ENCODE data around the gene NUP98.

DNA sequence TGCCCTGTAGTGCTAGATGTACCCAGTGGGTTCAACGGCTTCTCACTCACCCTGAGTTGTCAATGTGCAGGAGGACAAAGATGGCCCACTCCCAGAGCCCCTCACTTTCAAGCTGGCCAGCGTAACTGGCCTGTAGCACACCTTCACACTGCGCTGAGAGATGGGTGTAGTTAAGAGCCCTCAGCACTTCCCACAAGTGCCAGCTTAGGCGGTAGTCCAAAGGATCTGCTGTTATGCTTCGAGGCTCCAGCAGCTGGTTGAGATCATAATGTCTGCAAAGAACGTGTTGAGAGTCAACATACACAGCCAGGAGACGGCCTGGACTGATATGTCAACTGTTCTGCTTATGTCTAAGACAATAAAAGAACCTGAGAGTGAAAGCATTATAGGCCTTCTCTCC, 111.4 kb downstream of the NUP98 start:
- TF ChIP-seq POLR2A (IDR thresholded peaks at IDR 0.05; ENCODE audit: low read length) (no peak), KDM1A (IDR thresholded peaks at IDR 0.05; ENCODE audit: low read depth) (no peak), CTCF (IDR thresholded peaks at IDR 0.05) (no peak), RAD21 (conservative IDR thresholded peaks at IDR 0.05 in 1 of 2, IDR thresholded peaks at IDR 0.05 in 1 of 2) (no peak), JUN (IDR thresholded peaks at IDR 0.05) (no peak), RFX5 (IDR thresholded peaks at IDR 0.05) (no peak), EP300 (IDR thresholded peaks at IDR 0.05) (no peak), PHF8 (IDR thresholded peaks at IDR 0.05; ENCODE audit: borderline replicate concordance, low read depth) (no peak), SMC3 (IDR thresholded peaks at IDR 0.05) (no peak)

Measured in A549 (cell line).